ENCODE measurements around the gene SYT7.

SYT7 gene

DNA sequence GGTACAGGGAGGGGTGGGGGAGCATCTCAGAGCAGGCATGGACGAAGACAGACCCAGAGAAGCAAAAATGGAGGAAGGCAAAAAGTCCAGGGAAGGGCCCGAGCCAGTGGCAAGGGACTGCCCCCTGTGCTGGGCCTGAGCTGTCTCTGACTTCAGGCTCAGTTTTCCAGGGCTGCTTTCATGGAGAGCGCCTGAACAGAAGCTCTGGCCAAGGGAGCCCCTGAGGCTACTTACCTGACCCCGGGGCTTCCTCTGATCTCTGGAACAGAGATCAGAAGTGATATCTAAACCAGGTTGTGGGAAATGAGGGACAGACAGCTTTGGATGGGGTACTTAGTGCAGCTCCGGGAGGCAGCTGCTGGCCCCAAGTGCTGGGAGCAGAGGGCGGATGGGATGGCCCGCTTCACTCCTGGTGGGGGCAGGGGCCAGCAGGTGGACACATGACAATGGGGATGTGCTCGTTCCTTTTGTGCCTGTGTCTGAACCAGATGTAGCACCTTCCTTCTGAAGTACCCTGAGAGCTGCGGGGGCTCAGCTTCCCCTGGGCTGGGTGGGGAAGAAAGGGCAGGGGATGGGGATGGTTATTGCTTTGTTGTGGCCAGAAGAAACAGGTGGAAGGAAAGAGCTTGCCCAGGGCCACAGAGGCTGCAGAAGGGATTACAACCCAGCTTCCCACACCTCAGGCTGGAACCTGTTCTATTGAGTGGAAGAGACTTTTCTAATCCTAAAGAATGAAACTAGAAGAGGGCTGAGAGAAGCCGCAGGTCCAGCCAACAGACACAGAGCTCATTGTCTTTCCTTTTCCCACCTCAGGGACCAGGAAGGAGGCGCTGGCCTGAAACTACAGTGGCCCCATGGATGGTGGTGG lies 66.6 kb downstream of the SYT7 start:
- DNase-seq (ENCODE audit: low spot score) = no peak

DNA sequence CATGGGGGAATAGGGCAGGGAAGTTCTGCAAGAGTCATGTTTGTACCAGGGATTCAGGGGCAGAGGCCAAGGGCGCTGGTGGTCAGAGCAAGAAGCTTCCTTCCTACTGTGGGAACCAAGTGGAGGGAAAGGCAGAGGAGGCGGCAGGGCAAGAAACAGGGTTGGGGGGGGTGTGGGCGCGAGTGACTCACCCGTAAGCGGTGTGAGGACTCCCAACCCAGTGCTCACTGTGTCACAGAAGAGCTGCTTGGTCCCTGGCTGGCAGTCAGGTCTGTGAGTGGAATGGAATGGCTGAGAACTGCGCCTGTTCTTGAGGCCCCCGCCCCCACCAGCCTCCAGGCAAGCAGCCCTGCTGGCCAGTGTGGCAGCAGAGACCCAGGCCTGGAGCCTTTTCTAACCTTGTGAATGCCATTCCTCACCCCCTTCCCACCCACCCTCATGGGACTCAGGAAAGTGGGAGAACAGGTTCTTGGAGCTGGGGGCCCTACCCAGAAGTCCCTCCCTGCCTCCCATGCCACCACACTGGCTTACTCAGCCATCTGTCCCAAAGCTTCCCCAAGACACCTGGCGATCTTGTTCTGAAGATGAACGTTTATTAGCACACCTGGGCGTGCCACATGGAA lies 67.6 kb downstream of the SYT7 start:
- no peak for DNase-seq (ENCODE audit: low spot score)

DNA sequence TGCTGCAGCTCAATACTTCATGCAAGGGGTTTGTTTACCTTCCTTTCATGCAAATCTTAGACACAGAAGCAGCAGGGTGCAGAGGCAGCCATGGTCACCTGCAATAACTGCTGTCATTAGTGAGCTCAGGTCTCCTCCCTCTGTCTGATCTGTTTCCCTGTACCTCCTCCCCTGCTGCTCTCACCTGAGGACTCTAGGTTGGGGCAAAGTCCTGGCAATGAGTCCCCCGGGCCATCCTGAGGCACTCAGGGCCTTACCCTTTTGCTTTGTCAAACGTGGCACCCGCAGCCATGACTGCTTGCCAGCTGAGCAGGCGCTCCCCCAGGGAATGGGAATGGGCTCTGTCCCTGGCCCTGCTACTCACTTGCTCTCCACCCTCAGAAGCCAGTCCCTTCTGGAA lies 68.4 kb downstream of the SYT7 start:
- no peak for DNase-seq (ENCODE audit: low spot score)

DNA sequence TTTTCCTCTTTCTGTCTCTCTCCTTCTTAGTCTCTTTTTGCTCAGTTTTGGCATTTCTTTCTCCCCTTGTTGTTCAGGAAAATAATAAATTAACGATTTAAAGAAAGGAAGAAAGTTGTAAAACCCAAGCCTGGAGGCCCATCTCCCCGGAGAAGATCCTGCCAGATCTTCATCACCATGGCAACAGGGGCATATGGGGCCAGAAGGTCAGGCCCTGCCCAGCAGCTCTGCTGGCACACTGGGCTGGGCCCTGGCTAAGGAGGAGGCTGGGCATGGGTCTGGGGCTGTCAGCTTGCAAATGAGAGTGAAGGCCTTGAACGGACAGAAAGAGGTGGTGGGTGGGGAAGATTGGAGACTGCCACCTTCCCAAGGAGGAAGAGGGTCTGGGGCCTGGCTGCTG lies 69.5 kb downstream of the SYT7 start:
- DNase-seq (ENCODE audit: low spot score) = no peak

- no peak for DNase-seq (ENCODE audit: low spot score)
Observed at GRCh38 chr11:61510974-61511373, 69.9 kb downstream of the SYT7 start.

- DNase-seq (ENCODE audit: low spot score) = no peak
Observed at GRCh38 chr11:61510166-61510919, 70.5 kb downstream of the SYT7 start.

DNA sequence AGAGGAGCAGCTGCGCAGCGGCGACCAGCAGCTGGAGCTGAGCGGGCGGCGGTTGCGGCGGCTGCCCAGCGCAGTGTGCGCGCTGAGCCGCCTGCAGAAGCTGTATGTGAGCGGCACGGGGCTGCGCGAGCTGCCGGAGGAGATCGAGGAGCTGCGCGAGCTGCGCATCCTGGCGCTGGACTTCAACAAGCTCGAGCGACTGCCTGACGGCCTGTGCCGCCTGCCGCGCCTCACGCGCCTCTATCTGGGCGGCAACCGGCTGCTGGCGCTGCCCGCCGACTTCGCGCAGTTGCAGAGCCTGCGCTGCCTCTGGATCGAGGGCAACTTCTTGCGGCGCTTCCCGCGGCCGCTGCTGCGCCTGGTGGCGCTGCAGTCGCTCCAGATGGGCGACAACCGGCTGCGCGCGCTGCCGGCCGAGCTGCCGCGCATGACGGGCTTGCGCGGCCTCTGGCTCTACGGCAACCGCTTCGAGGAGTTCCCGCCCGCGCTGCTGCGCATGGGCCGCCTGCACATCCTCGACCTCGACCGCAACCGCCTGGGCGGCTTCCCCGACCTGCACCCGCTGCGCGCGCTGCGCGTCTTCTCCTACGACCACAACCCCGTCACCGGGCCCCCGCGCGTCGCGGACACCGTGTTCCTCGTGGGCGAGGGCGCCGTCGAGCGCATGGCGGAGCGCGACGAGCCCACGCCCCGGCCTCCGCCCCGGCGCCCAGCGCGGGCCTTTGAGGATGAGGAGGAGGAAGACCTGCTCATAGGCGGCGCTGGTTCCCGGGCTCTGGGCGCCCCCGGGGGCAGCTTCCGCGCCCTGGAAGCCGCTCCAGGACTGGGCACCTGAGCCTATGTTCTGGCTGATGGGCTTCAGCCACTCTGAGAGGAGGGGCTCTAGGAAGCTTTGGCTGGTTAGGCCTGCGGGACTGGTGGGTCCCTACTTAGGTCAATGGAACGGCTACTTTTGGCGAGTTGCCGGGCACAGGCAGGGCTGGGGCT lies 71.5 kb downstream of the SYT7 start:
- DNase-seq (ENCODE audit: low spot score) = peak; percentile 85

DNA sequence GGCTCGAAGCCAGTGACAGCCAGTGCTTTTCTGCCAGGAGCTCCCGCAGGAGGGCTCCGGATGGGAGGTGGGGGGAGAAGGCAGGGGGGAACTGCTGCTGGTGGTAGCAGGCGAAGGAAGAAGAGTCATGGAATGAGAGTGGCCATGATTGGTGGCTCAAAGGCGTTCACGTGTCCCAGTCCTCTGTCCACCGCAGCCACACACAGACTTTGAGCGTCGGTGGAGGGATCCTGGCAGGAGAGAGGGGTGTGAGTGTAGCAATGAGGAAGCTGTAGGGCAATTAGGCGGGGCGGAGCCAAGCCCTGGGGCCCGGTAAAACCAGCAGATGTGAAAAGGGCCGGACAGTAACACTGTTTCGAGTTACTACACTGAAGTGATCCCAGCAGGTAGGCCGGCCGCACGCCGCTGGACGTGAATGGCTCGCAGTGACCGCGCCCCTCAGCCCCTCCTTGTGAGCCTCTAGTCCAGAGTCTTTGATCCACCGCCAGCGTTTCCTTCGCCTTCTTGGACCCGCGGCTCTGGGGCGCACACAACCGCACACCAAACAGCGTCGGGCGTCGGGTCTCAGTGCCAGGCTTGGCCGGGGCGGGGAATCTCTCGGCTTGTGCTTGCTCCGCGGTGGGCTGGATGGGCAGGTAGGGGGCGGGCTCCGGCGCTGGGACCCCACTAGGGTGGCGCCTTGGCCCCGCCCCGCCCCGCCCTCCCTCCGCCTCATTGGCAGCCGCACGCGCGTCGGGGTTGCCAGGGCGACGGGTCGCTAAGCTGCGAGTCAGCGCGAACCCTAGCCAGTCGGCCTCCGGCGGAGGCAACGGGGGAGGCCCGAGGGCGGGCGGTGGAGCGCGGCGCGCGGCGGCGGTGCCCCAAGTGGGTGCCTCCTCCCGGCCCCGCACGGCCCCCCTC lies 72.7 kb downstream of the SYT7 start, which contains the start of gene LRRC10B:
Gene LRRC10B (plus strand): TSS at position 788 of the 900 bp plus-strand sequence. CDS start 250 bp downstream, outside the sequence.
- peak; percentile 69 for DNase-seq (ENCODE audit: low spot score)

- DNase-seq (ENCODE audit: low spot score) = no peak
Observed at GRCh38 chr11:61507012-61507768, 73.7 kb downstream of the SYT7 start.

DNA sequence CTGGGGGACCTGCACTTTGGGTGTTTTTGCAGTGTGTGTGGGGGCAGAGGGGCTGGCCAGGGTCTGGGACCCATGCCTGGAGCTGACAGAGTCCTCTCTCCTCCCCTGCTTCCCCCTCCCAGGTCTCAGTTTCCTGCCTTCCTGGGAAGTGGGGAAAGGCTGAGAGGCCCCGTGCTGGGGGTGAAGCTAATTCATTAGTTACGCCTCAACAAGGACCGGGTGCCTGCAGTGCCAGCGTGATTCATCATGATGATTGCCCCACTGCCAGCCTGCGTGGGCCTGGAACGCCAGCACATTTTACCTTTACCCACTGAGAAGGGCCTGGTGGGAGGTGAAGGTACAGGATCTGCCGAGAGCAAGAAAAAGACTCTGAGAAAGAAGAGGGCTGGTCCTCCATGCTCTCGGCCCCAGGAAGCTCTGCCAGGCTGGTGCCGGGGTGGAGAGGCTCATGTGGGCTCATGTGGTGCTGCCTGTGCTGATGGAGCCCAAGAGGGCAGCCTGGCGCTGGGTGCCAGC lies 75.2 kb downstream of the SYT7 start:
- DNase-seq (ENCODE audit: low spot score) = no peak

DNA sequence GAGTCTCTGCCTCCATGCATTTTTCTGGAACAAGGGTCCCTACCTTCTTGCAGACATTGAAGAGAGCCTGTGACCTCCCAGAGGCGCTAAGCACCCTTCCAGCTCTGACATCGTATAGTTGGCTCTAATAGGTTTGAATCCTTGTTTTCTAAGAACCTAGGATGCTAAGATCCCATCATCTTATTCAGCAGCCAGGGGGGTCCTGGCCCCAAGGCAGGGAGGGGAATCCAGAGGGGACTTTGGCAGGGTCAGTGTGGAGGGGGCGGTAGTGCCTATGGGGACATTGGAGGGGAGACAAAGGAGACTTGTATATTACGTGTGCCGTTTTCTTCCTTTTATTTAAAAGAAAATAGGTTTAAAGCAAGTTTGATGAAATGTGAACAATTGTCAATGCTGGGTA lies 75.8 kb downstream of the SYT7 start:
- DNase-seq (ENCODE audit: low spot score) = no peak

- no peak for DNase-seq (ENCODE audit: low spot score)
Observed at GRCh38 chr11:61503135-61503770, 77.6 kb downstream of the SYT7 start.

- DNase-seq (ENCODE audit: low spot score) = no peak
Observed at GRCh38 chr11:61502522-61502921, 78.4 kb downstream of the SYT7 start.

GRCh38 chr11:61499816-61500491 lies 80.9 kb downstream of the SYT7 start:
- no peak for DNase-seq (ENCODE audit: low spot score)

- no peak for DNase-seq (ENCODE audit: low spot score)
Observed at GRCh38 chr11:61498767-61499341, 82.0 kb downstream of the SYT7 start.

GRCh38 chr11:61497876-61498275 lies 83.0 kb downstream of the SYT7 start:
- DNase-seq (ENCODE audit: low spot score) = no peak

- no peak for DNase-seq (ENCODE audit: low spot score)
Observed at GRCh38 chr11:61497473-61497872, 83.4 kb downstream of the SYT7 start.
